Measurements from ENCODE around the gene ITGB7. TPM values are rescaled to one million over a fixed set of nuclear protein-coding genes. Genes with fewer than 3 reads are reported as not detected.

Gene ITGB7
- total and polyA plus RNA-seq, 2 of the 4 experiments (the other 2 are of a cell fraction): 0.18 to 0.44 TPM

DNA sequence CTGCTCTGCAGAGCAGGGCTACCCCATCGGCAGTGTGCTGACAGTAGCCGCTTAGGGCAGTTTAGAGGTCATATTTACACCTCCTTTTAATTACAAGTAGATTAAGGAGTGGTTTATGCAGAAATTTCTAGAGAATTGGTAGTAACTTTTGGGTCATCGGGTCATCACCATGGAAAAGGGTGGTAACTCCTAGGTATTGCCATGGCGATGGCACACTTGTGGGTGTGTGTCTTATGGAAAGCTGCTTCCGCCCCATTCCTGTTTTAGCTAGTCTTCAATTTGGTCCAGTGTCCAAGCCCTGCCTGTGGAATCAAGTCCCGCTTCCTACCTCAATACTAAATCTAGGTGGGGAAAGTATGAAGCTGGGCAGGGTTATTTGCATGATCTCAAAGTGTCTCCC is 56.0 kb downstream of the ITGB7 start:
- Histone ChIP-seq H2AK5ac (ENCODE audit: low read depth, low read length) (no peak overlapping the region), H3K18ac (ENCODE audit: low read depth, low read length) (no peak overlapping the region), H3K4me1 (ENCODE audit: control insufficient read depth, insufficient read depth, low read length) (peaks cover 2% of the 10 kb centered on the region; the same call in 1 of the 2 replicates), H2AFZ (replicated peaks; ENCODE audit: low read length, poor library complexity) (no peak overlapping the region), H4K5ac (ENCODE audit: low read depth, low read length) (no peak overlapping the region), H3K14ac (replicated peaks; ENCODE audit: low read depth, low read length) (no peak overlapping the region), H2AK9ac (replicated peaks; ENCODE audit: low read depth, low read length, poor library complexity) (no peak overlapping the region), H3K9me1 (ENCODE audit: insufficient read depth, low read length) (no peaks in the 10 kb centered on the region), H3K36me3 (ENCODE audit: control insufficient read depth, insufficient read depth, low read length) (no peaks in the 10 kb centered on the region), H3K23ac (ENCODE audit: low read depth, low read length) (no peak overlapping the region), H4K91ac (ENCODE audit: insufficient read depth, low read depth, low read length) (no peak overlapping the region), H3K4ac (ENCODE audit: low read depth, low read length) (no peak overlapping the region), H2BK20ac (ENCODE audit: low read depth, low read length) (no peak overlapping the region), H3K27ac (ENCODE audit: insufficient read depth, low read length) (no peak overlapping the region), H3K4me2 (ENCODE audit: low read depth, low read length) (no peak overlapping the region), H3K79me1 (ENCODE audit: low read depth in 1 of 2, low read length in 2 of 2) (no peaks in the 10 kb centered on the region), H4K20me1 (ENCODE audit: insufficient read depth, low read length) (no peaks in the 10 kb centered on the region), H3K56ac (ENCODE audit: extremely low read depth, insufficient read depth, low read length) (no peak overlapping the region), H2BK120ac (ENCODE audit: low read depth, low read length) (no peak overlapping the region), H3K9ac (ENCODE audit: low read depth, low read length) (no peak overlapping the region), H4K8ac (ENCODE audit: low read depth in 2 of 2, low read length in 2 of 2) (no peak overlapping the region), H3K4me3 (ENCODE audit: insufficient read depth, low read depth, low read length) (no peak overlapping the region), H2BK5ac (ENCODE audit: low read depth, low read length, poor library complexity, severe bottlenecking) (no peak overlapping the region), H2BK15ac (ENCODE audit: low read depth, low read length) (no peak overlapping the region), H3K9me3 (ENCODE audit: control insufficient read depth, insufficient read depth, low read length) (no peaks in the 10 kb centered on the region), H3K27me3 (ENCODE audit: control insufficient read depth, insufficient read depth, low read length) (no peaks in the 10 kb centered on the region)
- no peak for DNase-seq
- dilution Hi-C loops (cut with HindIII; ENCODE audit: low sequenced_read_pairs, unreplicated experiment) (no loop called here), in situ Hi-C loops (cut with MboI; ENCODE audit: low sequenced_read_pairs) (no loop called here), intact Hi-C loops (cut with micrococcal nuclease) (no loop called here)
- ChIA-PET POLR2A (ENCODE audit: unreplicated experiment) (no interaction called here), CTCF (interaction anchor here (0.6 kb wide), 1 partner anchor 700 kb away, joined by 5 read pairs; no protein-coding TSS in a partner anchor)
- no CpG with 5 or more reads among the region's 6 CpGs for WGBS, 2 experiments (ENCODE audit: extremely low coverage in 2 of 2, insufficient read length in 1 of 2)
- BruUV-seq (replicated peaks): no TSS peak
- TF ChIP-seq, protein P1, sequence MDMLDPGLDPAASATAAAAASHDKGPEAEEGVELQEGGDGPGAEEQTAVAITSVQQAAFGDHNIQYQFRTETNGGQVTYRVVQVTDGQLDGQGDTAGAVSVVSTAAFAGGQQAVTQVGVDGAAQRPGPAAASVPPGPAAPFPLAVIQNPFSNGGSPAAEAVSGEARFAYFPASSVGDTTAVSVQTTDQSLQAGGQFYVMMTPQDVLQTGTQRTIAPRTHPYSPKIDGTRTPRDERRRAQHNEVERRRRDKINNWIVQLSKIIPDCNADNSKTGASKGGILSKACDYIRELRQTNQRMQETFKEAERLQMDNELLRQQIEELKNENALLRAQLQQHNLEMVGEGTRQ (IDR thresholded peaks at IDR 0.05; ENCODE audit: low read depth, low read length): no peak
- TF ChIP-seq MAFK (IDR thresholded peaks at IDR 0.05; ENCODE audit: low read depth, low read length) (no peak), MXI1 (IDR thresholded peaks at IDR 0.05; ENCODE audit: borderline replicate concordance, low read depth, low read length) (no peak), FOS (IDR thresholded peaks at IDR 0.05; ENCODE audit: low read depth, low read length) (no peak), ELK1 (IDR thresholded peaks at IDR 0.05; ENCODE audit: borderline replicate concordance, low read depth, low read length) (no peak), CEBPB (IDR thresholded peaks at IDR 0.05; ENCODE audit: low read depth, low read length) (no peak), NFE2L2 (IDR thresholded peaks at IDR 0.05; ENCODE audit: low read depth, low read length) (no peak), RAD21 (IDR thresholded peaks at IDR 0.05; ENCODE audit: low read length) (no peak), CHD1 (IDR thresholded peaks at IDR 0.05; ENCODE audit: low read depth, low read length) (no peak), RFX5 (IDR thresholded peaks at IDR 0.05; ENCODE audit: low read depth, low read length) (no peak), RCOR1 (IDR thresholded peaks at IDR 0.05; ENCODE audit: insufficient replicate concordance, low read length) (no peak), MAZ (IDR thresholded peaks at IDR 0.05; ENCODE audit: borderline replicate concordance, low read depth, low read length) (no peak), POLR2A (IDR thresholded peaks at IDR 0.05; ENCODE audit: low read depth, low read length) (no peak)
- TF ChIP-seq, protein P2, sequence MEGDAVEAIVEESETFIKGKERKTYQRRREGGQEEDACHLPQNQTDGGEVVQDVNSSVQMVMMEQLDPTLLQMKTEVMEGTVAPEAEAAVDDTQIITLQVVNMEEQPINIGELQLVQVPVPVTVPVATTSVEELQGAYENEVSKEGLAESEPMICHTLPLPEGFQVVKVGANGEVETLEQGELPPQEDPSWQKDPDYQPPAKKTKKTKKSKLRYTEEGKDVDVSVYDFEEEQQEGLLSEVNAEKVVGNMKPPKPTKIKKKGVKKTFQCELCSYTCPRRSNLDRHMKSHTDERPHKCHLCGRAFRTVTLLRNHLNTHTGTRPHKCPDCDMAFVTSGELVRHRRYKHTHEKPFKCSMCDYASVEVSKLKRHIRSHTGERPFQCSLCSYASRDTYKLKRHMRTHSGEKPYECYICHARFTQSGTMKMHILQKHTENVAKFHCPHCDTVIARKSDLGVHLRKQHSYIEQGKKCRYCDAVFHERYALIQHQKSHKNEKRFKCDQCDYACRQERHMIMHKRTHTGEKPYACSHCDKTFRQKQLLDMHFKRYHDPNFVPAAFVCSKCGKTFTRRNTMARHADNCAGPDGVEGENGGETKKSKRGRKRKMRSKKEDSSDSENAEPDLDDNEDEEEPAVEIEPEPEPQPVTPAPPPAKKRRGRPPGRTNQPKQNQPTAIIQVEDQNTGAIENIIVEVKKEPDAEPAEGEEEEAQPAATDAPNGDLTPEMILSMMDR (conservative IDR thresholded peaks at IDR 0.05; ENCODE audit: low read depth, low read length): no peak
- ATAC-seq (ENCODE audit: low read depth): no peak
